CD14-positive monocyte (primary cell): ENCODE data around the gene GLCE. TPM values are rescaled to one million over a fixed set of nuclear protein-coding genes. Genes with fewer than 3 reads are reported as not detected.

Experiments used
- DNase-seq, 3 donors: peaks; one replicate each; pipeline ENCODE4 v3.0.0-alpha.2; 2011 to 2022
- H2AFZ ChIP-seq: 2 replicates; pipeline ENCODE4 v1.6.0; 2012; ENCODE audit warnings: mild to moderate bottlenecking, low read depth, low read length, inconsistent platforms; ENCODE audit not compliant: insufficient read depth, poor library complexity, severe bottlenecking
- H3K27ac ChIP-seq, 2 donors: 1 replicate in 1 of 2; 2 replicates in 1 of 2; pipeline ENCODE4 v1.5.1; 2012 to 2013; ENCODE audit warnings: low read length in 2 of 2, control low read depth in 1 of 2, inconsistent platforms in 1 of 2, low read depth in 1 of 2, mild to moderate bottlenecking in 1 of 2
- H3K27me3 ChIP-seq, 2 donors: one replicate each; pipeline versions ENCODE4 v1.6.0 to v1.6.1; 2011 to 2013; ENCODE audit warnings: low read length in 2 of 2; ENCODE audit not compliant: control insufficient read depth in 2 of 2, insufficient read depth in 2 of 2
- H3K36me3 ChIP-seq, 2 donors: replicated peaks in 1 of 2; 1 replicate in 1 of 2; 2 replicates in 1 of 2; pipeline versions ENCODE4 v1.5.1 to v1.6.1; 2012 to 2013; ENCODE audit warnings: low read length in 2 of 2, control low read depth in 1 of 2, inconsistent platforms in 1 of 2, mild to moderate bottlenecking in 1 of 2; ENCODE audit not compliant: insufficient read depth in 2 of 2, control insufficient read depth in 1 of 2
- H3K4me1 ChIP-seq, 2 donors: 1 replicate in 1 of 2; 2 replicates in 1 of 2; pipeline versions ENCODE4 v1.5.1 to v1.6.1; 2012 to 2013; ENCODE audit warnings: low read length in 2 of 2, control low read depth in 1 of 2, inconsistent platforms in 1 of 2, mild to moderate bottlenecking in 1 of 2, moderate library complexity in 1 of 2; ENCODE audit not compliant: insufficient read depth in 2 of 2, control insufficient read depth in 1 of 2
- H3K4me2 ChIP-seq: replicated peaks from 2 replicates; pipeline ENCODE3; 2012; ENCODE audit warnings: low read length, moderate library complexity, mild to moderate bottlenecking; ENCODE audit not compliant: poor library complexity, severe bottlenecking; ENCODE audit errors: extremely low read depth
- H3K4me3 ChIP-seq, 3 experiments: fragments of 200-600 bp in 1 of 3; sonication (generic) in 1 of 3; replicated peaks in 1 of 3; 1 replicate in 2 of 3; 2 replicates in 1 of 3; pipeline ENCODE4 v1.5.1; 2011 to 2013; ENCODE audit warnings: low read length in 3 of 3, mild to moderate bottlenecking in 3 of 3, control low read depth in 2 of 3, low read depth in 2 of 3, inconsistent platforms in 1 of 3, moderate library complexity in 1 of 3
- H3K79me2 ChIP-seq: 2 replicates; pipeline ENCODE4 v1.6.0; 2012; ENCODE audit warnings: mild to moderate bottlenecking, control low read depth, inconsistent platforms, low read length, moderate library complexity; ENCODE audit not compliant: insufficient read depth
- H3K9ac ChIP-seq: 2 replicates; pipeline ENCODE4 v1.6.0; 2017; ENCODE audit warnings: low read length, mild to moderate bottlenecking; ENCODE audit not compliant: insufficient read depth, poor library complexity, severe bottlenecking
- H3K9me3 ChIP-seq, 2 donors: replicated peaks in 1 of 2; 1 replicate in 1 of 2; 2 replicates in 1 of 2; pipeline versions ENCODE4 v1.5.1 to v1.6.1; 2012 to 2013; ENCODE audit warnings: low read length in 2 of 2, control low read depth in 1 of 2; ENCODE audit not compliant: control insufficient read depth in 1 of 2, insufficient read depth in 1 of 2
- H4K20me1 ChIP-seq: 2 replicates; pipeline ENCODE4 v1.6.0; 2012; ENCODE audit warnings: mild to moderate bottlenecking, low read length, control low read depth, moderate library complexity; ENCODE audit not compliant: insufficient read depth
- H3K27ac Mint-ChIP-seq, 7 donors: one replicate each; pipeline ENCODE4 v1.8.0; 2020; ENCODE audit warnings: mild to moderate bottlenecking in 7 of 7, mixed read lengths in 7 of 7, moderate library complexity in 6 of 7, inconsistent platforms in 2 of 7
- H3K27me3 Mint-ChIP-seq, 3 donors: one replicate each; pipeline ENCODE4 v1.8.0; 2021 to 2022; ENCODE audit warnings: low read depth in 3 of 3, mild to moderate bottlenecking in 3 of 3, mixed read lengths in 3 of 3, moderate library complexity in 3 of 3, inconsistent platforms in 1 of 3
- H3K36me3 Mint-ChIP-seq, 2 donors: one replicate each; pipeline ENCODE4 v1.8.0; 2020; ENCODE audit warnings: mixed read lengths in 2 of 2, inconsistent platforms in 1 of 2, mild to moderate bottlenecking in 1 of 2
- H3K4me1 Mint-ChIP-seq: one replicate; pipeline ENCODE4 v1.8.0; 2020; ENCODE audit warnings: mild to moderate bottlenecking, mixed read lengths
- H3K4me3 Mint-ChIP-seq, 2 donors: one replicate each; pipeline ENCODE4 v1.8.0; 2020; ENCODE audit warnings: mild to moderate bottlenecking in 2 of 2, mixed read lengths in 2 of 2, moderate library complexity in 1 of 2
- H3K9me3 Mint-ChIP-seq, 7 donors: one replicate each; pipeline ENCODE4 v1.8.0; 2020 to 2022; ENCODE audit warnings: mixed read lengths in 7 of 7, mild to moderate bottlenecking in 6 of 7, moderate library complexity in 6 of 7, inconsistent platforms in 2 of 7
- WGBS: methylation state at CpG from one replicate; pipeline ENCODE4 v1.1.5; 2013; ENCODE audit warnings: missing lambda C conversion rate; ENCODE audit not compliant: insufficient coverage; 5-methylcytosine and 5-hydroxymethylcytosine counted together
- intact Hi-C, 2 donors: fragments of 100-400 bp; cut with micrococcal nuclease; formaldehyde crosslinking; loops; one replicate each; pipeline versions ENCODE4 v1.15.0 to v1.15.1; 2023
- polyA plus RNA-seq, 3 donors: library from polyadenylated mRNA; depleted of rRNA in 1 of 3; unstranded in 2 of 3; stranded (reverse) in 1 of 3; fragments of 300-500 nt in 2 of 3; fragments of >200 nt in 1 of 3; fragmentation: Illumina TruSeq in 2 of 3; gene quantifications; 1 replicate in 2 of 3; 2 replicates in 1 of 3; pipeline ENCODE4 v1.2.3, GENCODE V29; 2012 to 2021
- TF ChIP-seq, protein P1 (sequence below): fragments of 200-600 bp; IDR thresholded peaks from one replicate; pipeline ENCODE4 v1.8.0; 2022; ENCODE audit warnings: antibody characterized with exemption, mild to moderate bottlenecking

Gene GLCE
- polyA plus RNA-seq, 3 donors = 11.0 to 24.3 (median 24.0) TPM

DNA sequence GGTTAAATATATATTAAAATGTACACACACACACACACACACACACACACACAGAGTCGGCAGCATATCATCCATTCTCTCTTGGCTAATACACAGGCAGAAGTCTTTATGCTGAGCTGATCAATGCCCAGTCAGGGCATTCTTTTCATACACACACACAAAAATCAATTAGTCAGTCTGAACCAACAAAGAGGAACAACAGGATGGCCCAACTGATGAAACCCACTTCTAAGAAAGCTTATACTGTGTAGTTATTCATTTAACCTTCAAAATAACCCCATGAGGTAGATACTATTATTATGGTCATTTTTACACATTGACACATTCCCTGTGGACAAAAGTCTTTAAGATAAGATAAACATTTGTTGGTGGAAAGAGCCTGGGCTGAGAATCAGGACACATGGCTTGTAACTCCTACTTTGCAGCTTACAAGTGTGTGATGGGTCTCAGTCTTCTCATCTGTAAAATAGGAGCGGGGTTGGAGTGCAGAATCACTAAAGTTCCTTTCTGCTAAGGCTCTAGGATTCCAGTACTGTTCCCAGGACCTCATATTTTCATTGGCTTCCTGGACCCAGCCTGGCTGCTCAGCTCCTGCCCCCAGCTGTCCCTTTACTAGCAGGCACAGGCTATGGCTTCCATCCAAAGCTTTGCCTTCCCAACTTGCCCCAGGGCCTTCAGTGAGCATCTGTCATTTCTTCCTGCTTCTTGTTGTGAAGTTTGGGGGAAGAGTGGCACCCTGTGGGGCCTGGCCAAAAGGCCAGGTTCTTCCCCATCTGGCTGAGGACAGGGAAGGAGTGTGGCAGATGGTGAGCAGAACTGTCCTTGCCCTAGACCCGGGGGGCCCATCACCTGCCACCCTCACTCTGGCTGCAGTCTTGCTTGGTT, 27.2 kb upstream of the GLCE start:
- Mint-ChIP-seq H3K4me3 (no peak overlapping the region), H3K4me1 (peaks cover 63% of the 10 kb centered on the region), H3K27ac (peak overlapping the region; percentile 52 to 97 (median 76)), H3K27me3 (peaks cover 2 to 4% (median 3%) of the 10 kb centered on the region in 3 donors), H3K36me3 (no peaks in the 10 kb centered on the region), H3K9me3 (no peaks in the 10 kb centered on the region)
- no peak overlapping the region for H3K4me2 ChIP-seq
- H2AFZ ChIP-seq = peak overlapping the region; percentile 51
- intact Hi-C loops = no loop called here
- TF ChIP-seq, protein P1, sequence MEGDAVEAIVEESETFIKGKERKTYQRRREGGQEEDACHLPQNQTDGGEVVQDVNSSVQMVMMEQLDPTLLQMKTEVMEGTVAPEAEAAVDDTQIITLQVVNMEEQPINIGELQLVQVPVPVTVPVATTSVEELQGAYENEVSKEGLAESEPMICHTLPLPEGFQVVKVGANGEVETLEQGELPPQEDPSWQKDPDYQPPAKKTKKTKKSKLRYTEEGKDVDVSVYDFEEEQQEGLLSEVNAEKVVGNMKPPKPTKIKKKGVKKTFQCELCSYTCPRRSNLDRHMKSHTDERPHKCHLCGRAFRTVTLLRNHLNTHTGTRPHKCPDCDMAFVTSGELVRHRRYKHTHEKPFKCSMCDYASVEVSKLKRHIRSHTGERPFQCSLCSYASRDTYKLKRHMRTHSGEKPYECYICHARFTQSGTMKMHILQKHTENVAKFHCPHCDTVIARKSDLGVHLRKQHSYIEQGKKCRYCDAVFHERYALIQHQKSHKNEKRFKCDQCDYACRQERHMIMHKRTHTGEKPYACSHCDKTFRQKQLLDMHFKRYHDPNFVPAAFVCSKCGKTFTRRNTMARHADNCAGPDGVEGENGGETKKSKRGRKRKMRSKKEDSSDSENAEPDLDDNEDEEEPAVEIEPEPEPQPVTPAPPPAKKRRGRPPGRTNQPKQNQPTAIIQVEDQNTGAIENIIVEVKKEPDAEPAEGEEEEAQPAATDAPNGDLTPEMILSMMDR = no peak
- DNase-seq = peak; percentile 16 to 25 (median 18)
- H3K9ac ChIP-seq = no peak overlapping the region
- H3K36me3 ChIP-seq = no peaks in the 10 kb centered on the region
- H3K27me3 ChIP-seq = no peaks in the 10 kb centered on the region
- H3K79me2 ChIP-seq = no peaks in the 10 kb centered on the region
- no peak overlapping the region for H3K4me3 ChIP-seq
- no peaks in the 10 kb centered on the region for H3K9me3 ChIP-seq
- peak overlapping the region in 1 of 2 donors; percentile 81 for H3K27ac ChIP-seq
- no peaks in the 10 kb centered on the region for H4K20me1 ChIP-seq
- 68% methylated on average over 3 of the region's 3 CpGs for WGBS
- H3K4me1 ChIP-seq = peaks cover 49 to 58% of the 10 kb centered on the region in 2 donors

DNA sequence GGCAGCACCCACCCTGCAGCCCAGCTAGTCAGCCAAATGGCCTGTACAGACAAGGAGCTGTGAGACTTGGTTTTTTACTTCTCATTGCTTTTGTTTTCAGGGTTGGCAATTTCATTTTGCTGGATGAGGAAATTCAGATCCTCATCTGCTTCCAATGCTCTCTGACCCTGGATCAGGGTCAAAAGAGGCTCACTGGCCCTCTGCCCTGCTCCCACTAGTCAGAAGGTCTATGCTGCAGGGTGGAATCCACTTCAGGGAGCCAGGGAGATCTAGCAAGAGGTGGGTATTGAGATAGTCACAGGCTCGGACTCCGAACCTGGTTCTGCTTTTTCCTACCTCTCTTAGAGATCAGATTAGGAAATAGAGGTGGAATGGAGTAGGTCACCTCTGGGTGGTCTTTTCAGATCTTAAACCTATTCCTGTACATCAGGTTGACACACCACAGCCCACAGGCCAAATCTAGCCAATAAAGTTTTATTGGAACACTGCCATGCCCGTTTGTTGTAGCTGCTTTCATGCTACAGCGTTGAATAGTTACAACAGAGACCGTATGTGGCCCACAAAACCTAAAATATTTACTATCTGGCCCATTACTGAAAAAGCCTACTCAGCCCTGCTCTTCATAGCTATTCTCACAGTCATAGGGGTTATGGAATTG, 26.4 kb upstream of the GLCE start:
- Mint-ChIP-seq H3K4me1 (peaks cover 57% of the 10 kb centered on the region), H3K9me3 (peaks cover 0 to under 1% (median 0%) of the 10 kb centered on the region in 7 donors), H3K27me3 (peaks cover 5 to 9% (median 5%) of the 10 kb centered on the region in 3 donors), H3K4me3 (no peak overlapping the region), H3K36me3 (no peaks in the 10 kb centered on the region), H3K27ac (peak overlapping the region in 6 of 7 donors; percentile 12 to 84 (median 58))
- peak overlapping the region; percentile 51 for H2AFZ ChIP-seq
- H3K27ac ChIP-seq = peak overlapping the region in 1 of 2 donors; percentile 81
- no peaks in the 10 kb centered on the region for H3K79me2 ChIP-seq
- DNase-seq = no peak
- H3K36me3 ChIP-seq = no peaks in the 10 kb centered on the region
- intact Hi-C loops = no loop called here
- peaks cover 0 to 2% of the 10 kb centered on the region in 2 donors for H3K27me3 ChIP-seq
- no peak overlapping the region for H3K9ac ChIP-seq
- H3K9me3 ChIP-seq = no peaks in the 10 kb centered on the region
- H3K4me2 ChIP-seq = no peak overlapping the region
- H4K20me1 ChIP-seq = no peaks in the 10 kb centered on the region
- TF ChIP-seq, protein P1 = no peak
- 86% methylated on average over 1 of the region's 5 CpGs for WGBS
- H3K4me3 ChIP-seq = no peak overlapping the region
- H3K4me1 ChIP-seq = peaks cover 42 to 51% of the 10 kb centered on the region in 2 donors
